IPS-18a (cell line): Measurements from ENCODE around the gene SWSAP1.
"Not testable (repeated sequence)": the region's sequence is repeated elsewhere in the genome, so short reads cannot be mapped to it uniquely, and the experiment has no call there.

ENCODE experiments used
- H3K27ac ChIP-seq: one replicate; pipeline ENCODE4 v1.5.1; 2013; ENCODE audit warnings: low read length
- H3K27me3 ChIP-seq: one replicate; pipeline ENCODE4 v1.6.1; 2013; ENCODE audit warnings: mild to moderate bottlenecking, low read length; ENCODE audit not compliant: control insufficient read depth, insufficient read depth
- H3K36me3 ChIP-seq: one replicate; pipeline ENCODE4 v1.6.1; 2013; ENCODE audit warnings: low read depth, low read length; ENCODE audit not compliant: control insufficient read depth
- H3K4me1 ChIP-seq: one replicate; pipeline ENCODE4 v1.6.1; 2013; ENCODE audit warnings: low read depth, low read length; ENCODE audit not compliant: control insufficient read depth
- H3K4me3 ChIP-seq: one replicate; pipeline ENCODE4 v1.5.1; 2013; ENCODE audit warnings: low read length
- H3K9ac ChIP-seq: one replicate; pipeline ENCODE4 v1.6.1; 2013; ENCODE audit warnings: mild to moderate bottlenecking, low read length, moderate library complexity
- H3K9me3 ChIP-seq: one replicate; pipeline ENCODE4 v1.6.1; 2013; ENCODE audit warnings: low read depth, low read length; ENCODE audit not compliant: control insufficient read depth

The SWSAP1 gene

GRCh38 chr19:11404588-11405222 lies 30.2 kb downstream of the SWSAP1 start:
- H3K36me3 ChIP-seq = peaks cover 13% of the 10 kb centered on the region
- H3K27me3 ChIP-seq = no peaks in the 10 kb centered on the region
- no peak overlapping the region for H3K27ac ChIP-seq
- no peak overlapping the region for H3K9ac ChIP-seq
- H3K4me3 ChIP-seq = no peak overlapping the region
- no peaks in the 10 kb centered on the region for H3K9me3 ChIP-seq
- no peaks in the 10 kb centered on the region for H3K4me1 ChIP-seq

GRCh38 chr19:11405846-11406643 lies 31.6 kb downstream of the SWSAP1 start:
- no peak overlapping the region for H3K9ac ChIP-seq
- H3K36me3 ChIP-seq = peaks cover 9% of the 10 kb centered on the region
- no peaks in the 10 kb centered on the region for H3K9me3 ChIP-seq
- H3K4me1 ChIP-seq = no peaks in the 10 kb centered on the region
- H3K4me3 ChIP-seq = peak overlapping the region; percentile 39
- H3K27me3 ChIP-seq = no peaks in the 10 kb centered on the region
- no peak overlapping the region for H3K27ac ChIP-seq

- H3K4me1 ChIP-seq, H3K36me3 ChIP-seq, H3K4me3 ChIP-seq, H3K27me3 ChIP-seq, H3K9me3 ChIP-seq, H3K27ac ChIP-seq, H3K9ac ChIP-seq: not testable (repeated sequence)
Measured at GRCh38 chr19:11406703-11407236, 32.3 kb downstream of the SWSAP1 start.

GRCh38 chr19:11408591-11408990 lies 34.1 kb downstream of the SWSAP1 start:
- no peaks in the 10 kb centered on the region for H3K9me3 ChIP-seq
- no peaks in the 10 kb centered on the region for H3K27me3 ChIP-seq
- H3K4me1 ChIP-seq = no peaks in the 10 kb centered on the region
- no peak overlapping the region for H3K9ac ChIP-seq
- H3K36me3 ChIP-seq = peaks cover 3% of the 10 kb centered on the region
- H3K27ac ChIP-seq = no peak overlapping the region
- H3K4me3 ChIP-seq = no peak overlapping the region

GRCh38 chr19:11410682-11411081 lies 36.2 kb downstream of the SWSAP1 start:
- no peaks in the 10 kb centered on the region for H3K4me1 ChIP-seq
- no peaks in the 10 kb centered on the region for H3K36me3 ChIP-seq
- H3K27me3 ChIP-seq = no peaks in the 10 kb centered on the region
- no peaks in the 10 kb centered on the region for H3K9me3 ChIP-seq
- H3K27ac ChIP-seq = no peak overlapping the region
- H3K9ac ChIP-seq = no peak overlapping the region
- no peak overlapping the region for H3K4me3 ChIP-seq

GRCh38 chr19:11414544-11414943 lies 40.1 kb downstream of the SWSAP1 start:
- Histone ChIP-seq H3K9me3 (no peaks in the 10 kb centered on the region), H3K9ac (no peak overlapping the region), H3K4me1 (peaks cover 2% of the 10 kb centered on the region), H3K27ac (no peak overlapping the region), H3K4me3 (no peak overlapping the region), H3K27me3 (peaks cover 9% of the 10 kb centered on the region), H3K36me3 (no peaks in the 10 kb centered on the region)

GRCh38 chr19:11416346-11417052 lies 42.0 kb downstream of the SWSAP1 start:
- Histone ChIP-seq H3K4me3 (no peak overlapping the region), H3K27ac (no peak overlapping the region), H3K4me1 (peaks cover 3% of the 10 kb centered on the region), H3K27me3 (peaks cover 29% of the 10 kb centered on the region), H3K36me3 (no peaks in the 10 kb centered on the region), H3K9me3 (no peaks in the 10 kb centered on the region), H3K9ac (no peak overlapping the region)

- H3K9me3 ChIP-seq = no peaks in the 10 kb centered on the region
- H3K27ac ChIP-seq = no peak overlapping the region
- H3K4me3 ChIP-seq = peak overlapping the region; percentile 87
- H3K9ac ChIP-seq = peak overlapping the region; percentile 50
- H3K4me1 ChIP-seq = peaks cover 3% of the 10 kb centered on the region
- H3K36me3 ChIP-seq = no peaks in the 10 kb centered on the region
- peaks cover 35% of the 10 kb centered on the region for H3K27me3 ChIP-seq
Measured at GRCh38 chr19:11418094-11418548, 43.7 kb downstream of the SWSAP1 start.

- Histone ChIP-seq H3K27me3 (peaks cover 42% of the 10 kb centered on the region), H3K9ac (peak within 1 kb of the TSS; percentile 50), H3K9me3 (no peaks in the 10 kb centered on the region), H3K4me1 (peaks cover 3% of the 10 kb centered on the region), H3K4me3 (peak within 1 kb of the TSS; percentile 87), H3K36me3 (no peaks in the 10 kb centered on the region), H3K27ac (no peak within 1 kb of the TSS)
Measured at GRCh38 chr19:11418549-11419506, 44.4 kb downstream of the SWSAP1 start, which contains the start of gene RGL3. TSS of gene RGL3 (minus strand) at chr19:11419314. CDS start at chr19:11419278, 36 bp downstream.

GRCh38 chr19:11420429-11421370 lies 46.2 kb downstream of the SWSAP1 start:
- H3K27me3 ChIP-seq = peaks cover 42% of the 10 kb centered on the region
- no peak overlapping the region for H3K9ac ChIP-seq
- peaks cover 3% of the 10 kb centered on the region for H3K4me1 ChIP-seq
- H3K4me3 ChIP-seq = peak overlapping the region; percentile 61
- no peak overlapping the region for H3K27ac ChIP-seq
- H3K9me3 ChIP-seq = no peaks in the 10 kb centered on the region
- H3K36me3 ChIP-seq = no peaks in the 10 kb centered on the region
